Heart left ventricle (tissue), 13 donors: ENCODE data around the gene NAPB.

Experiments
- POLR2A ChIP-seq, 2 donors: fragments of 450-650 bp; IDR thresholded peaks; one replicate each; pipeline ENCODE4 v1.6.1; 2017; ENCODE audit warnings: antibody characterized with exemption in 2 of 2, mild to moderate bottlenecking in 2 of 2, moderate library complexity in 2 of 2
- TF ChIP-seq, protein P1 (sequence below), 12 donors: fragments of 200-600 bp; sonication (generic) in 4 of 12; IDR thresholded peaks; one replicate each; pipeline versions ENCODE4 v1.5.0 to v1.8.0; 2018 to 2022; ENCODE audit warnings: antibody characterized with exemption in 12 of 12, mild to moderate bottlenecking in 5 of 12
- donor health status: ischemic (EF 13 %, LVEDD 7.1; RV severe dilation, severe dysfunction).
- donor health status: DM: no; HTN: yes; CAD: no.
- donor health status: DM: no; HTN: no; CAD: no.
- donor health status: ischemic (EF 25% LVEDD 6.9; RV normal size, moderate dysfunction).
- donor health status: ischemic (EF 25% LVEDD 5.7; RV mildly dilated, moderate dysfunction).
- donor health status: ischemic (EF 35%, LVEDD 5.7; RV mildly dilated, moderate dysfunction).
- donor health status: nonischemic (EF 11% LVEDD 7.7; RV severe dilation, severe dysfunction).
- donor health status: DM: yes; HTN: yes; CAD: no.
- donor health status: PGD.
- donor health status: ischemic (EF 29% LVEDD 5.4; RV normal size, mild dysfunction).
- donor health status: nonischemic (EF 23%, LVEDD 6.1; RV moderate dilation, normal function).

DNA sequence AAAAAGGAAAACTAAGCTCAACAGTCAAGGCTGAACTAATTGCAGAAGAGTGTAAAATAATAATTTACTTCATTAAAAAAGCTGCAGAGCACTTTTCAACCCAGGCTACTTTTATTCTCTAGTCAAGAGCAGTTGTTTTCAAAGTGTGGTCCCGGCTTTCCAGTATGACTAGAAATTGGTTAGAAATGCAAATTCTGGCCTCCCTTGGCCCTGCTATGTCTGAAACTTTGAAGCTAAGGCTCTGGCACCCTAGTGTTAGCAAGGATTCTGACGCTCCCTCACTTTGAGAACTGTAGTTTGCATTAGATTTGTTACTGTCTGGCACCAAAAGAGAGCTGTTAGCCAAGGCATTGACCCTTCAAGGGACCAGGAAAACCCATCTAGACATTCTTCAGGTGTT is 80.2 kb downstream of the NAPB start:
- no peak for TF ChIP-seq POLR2A (IDR thresholded peaks at IDR 0.05)
- TF ChIP-seq, protein P1, sequence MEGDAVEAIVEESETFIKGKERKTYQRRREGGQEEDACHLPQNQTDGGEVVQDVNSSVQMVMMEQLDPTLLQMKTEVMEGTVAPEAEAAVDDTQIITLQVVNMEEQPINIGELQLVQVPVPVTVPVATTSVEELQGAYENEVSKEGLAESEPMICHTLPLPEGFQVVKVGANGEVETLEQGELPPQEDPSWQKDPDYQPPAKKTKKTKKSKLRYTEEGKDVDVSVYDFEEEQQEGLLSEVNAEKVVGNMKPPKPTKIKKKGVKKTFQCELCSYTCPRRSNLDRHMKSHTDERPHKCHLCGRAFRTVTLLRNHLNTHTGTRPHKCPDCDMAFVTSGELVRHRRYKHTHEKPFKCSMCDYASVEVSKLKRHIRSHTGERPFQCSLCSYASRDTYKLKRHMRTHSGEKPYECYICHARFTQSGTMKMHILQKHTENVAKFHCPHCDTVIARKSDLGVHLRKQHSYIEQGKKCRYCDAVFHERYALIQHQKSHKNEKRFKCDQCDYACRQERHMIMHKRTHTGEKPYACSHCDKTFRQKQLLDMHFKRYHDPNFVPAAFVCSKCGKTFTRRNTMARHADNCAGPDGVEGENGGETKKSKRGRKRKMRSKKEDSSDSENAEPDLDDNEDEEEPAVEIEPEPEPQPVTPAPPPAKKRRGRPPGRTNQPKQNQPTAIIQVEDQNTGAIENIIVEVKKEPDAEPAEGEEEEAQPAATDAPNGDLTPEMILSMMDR (IDR thresholded peaks at IDR 0.05): no peak
